ENCODE results near the gene GRIK4.

DNA sequence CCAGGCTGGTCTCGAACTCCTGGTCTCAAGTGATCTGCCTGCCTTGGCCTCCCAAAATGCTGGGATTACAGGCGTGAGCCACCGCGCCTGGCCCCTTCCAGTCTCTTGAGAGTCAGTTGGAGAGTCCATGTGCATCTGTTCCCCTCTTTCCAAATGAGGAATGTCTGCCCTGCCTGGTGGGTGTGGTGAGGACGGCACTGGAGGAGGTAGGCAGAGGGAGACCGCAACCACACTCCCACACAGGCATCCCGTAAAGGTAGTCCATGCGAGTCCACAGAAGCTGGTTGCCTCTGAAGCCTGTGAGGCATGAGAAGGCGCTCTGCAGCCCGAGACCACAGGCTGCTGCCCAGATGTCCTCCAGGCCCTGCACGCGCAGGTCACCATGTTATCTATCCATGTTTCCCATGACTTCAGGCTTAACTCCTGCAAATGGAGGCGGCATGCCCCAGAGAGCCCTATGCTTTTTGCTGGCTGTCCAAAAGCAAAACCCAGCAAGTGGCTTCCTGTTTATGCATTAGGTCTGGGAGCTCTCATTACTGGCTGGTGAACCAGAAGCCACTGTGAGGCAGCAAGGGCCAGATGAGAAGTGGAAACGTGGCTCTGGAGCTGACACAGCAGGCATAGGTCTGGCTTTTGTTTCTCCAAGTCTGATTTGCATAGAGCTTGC is 43.4 kb downstream of the GRIK4 start:
- TF ChIP-seq CTCF (IDR thresholded peaks at IDR 0.05; ENCODE audit: insufficient read depth, low read length): no peak
- TF ChIP-seq POLR2AphosphoS5 (IDR thresholded peaks at IDR 0.05; ENCODE audit: low read depth): no peak
- TF ChIP-seq SPI1 (IDR thresholded peaks at IDR 0.05; ENCODE audit: borderline replicate concordance, low read depth): no peak
- TF ChIP-seq GABPA (IDR thresholded peaks at IDR 0.05; ENCODE audit: low read depth): no peak
